Neuronal stem cell (in vitro differentiated cells): ENCODE results near the gene SLFN12.
"Not testable (repeated sequence)": the region's sequence is repeated elsewhere in the genome, so short reads cannot be mapped to it uniquely, and the experiment has no call there.

Source experiments
- DNase-seq: peaks from one replicate; pipeline ENCODE4 v3.0.0-alpha.2; 2013; ENCODE audit warnings: low spot score
- H2AFZ ChIP-seq: one replicate; pipeline ENCODE4 v1.6.1; 2013; ENCODE audit warnings: mild to moderate bottlenecking, low read length, inconsistent platforms
- H2AK5ac ChIP-seq: 2 replicates; pipeline ENCODE4 v1.6.1; 2013; ENCODE audit warnings: low read depth, mild to moderate bottlenecking, inconsistent platforms, low read length, moderate library complexity, mixed read lengths
- H2BK120ac ChIP-seq: 2 replicates; pipeline ENCODE4 v1.6.1; 2013; ENCODE audit warnings: low read depth, mild to moderate bottlenecking, inconsistent platforms, low read length, moderate library complexity, mixed read lengths
- H2BK12ac ChIP-seq: one replicate; pipeline ENCODE4 v1.6.1; 2013; ENCODE audit warnings: low read length, inconsistent platforms
- H2BK15ac ChIP-seq: 2 replicates; pipeline ENCODE4 v1.6.1; 2013; ENCODE audit warnings: mild to moderate bottlenecking, low read length, inconsistent platforms, mixed read lengths
- H2BK5ac ChIP-seq: one replicate; pipeline ENCODE4 v1.6.1; 2013; ENCODE audit warnings: inconsistent platforms, mild to moderate bottlenecking, low read length, moderate library complexity
- H3K14ac ChIP-seq: one replicate; pipeline ENCODE4 v1.6.1; 2013; ENCODE audit warnings: low read length, inconsistent platforms
- H3K18ac ChIP-seq: 2 replicates; pipeline ENCODE4 v1.6.1; 2013; ENCODE audit warnings: low read length, inconsistent platforms
- H3K23ac ChIP-seq: 2 replicates; pipeline ENCODE4 v1.6.1; 2013; ENCODE audit warnings: low read depth, mild to moderate bottlenecking, mixed read lengths, low read length, inconsistent platforms; ENCODE audit not compliant: poor library complexity
- H3K27ac ChIP-seq: replicated peaks from 3 replicates; pipeline ENCODE4 v1.5.1; 2013; ENCODE audit warnings: low read length, inconsistent platforms
- H3K27me3 ChIP-seq, 3 experiments: 2 replicates each; pipeline ENCODE4 v1.6.1; 2013; ENCODE audit warnings: low read length in 3 of 3, mild to moderate bottlenecking in 2 of 3, inconsistent platforms in 1 of 3, low read depth in 1 of 3, mixed read lengths in 1 of 3, moderate library complexity in 1 of 3; ENCODE audit not compliant: control insufficient read depth in 3 of 3, insufficient read depth in 3 of 3
- H3K36me3 ChIP-seq, 2 donors: replicated peaks in 1 of 2; 2 replicates each; pipeline ENCODE4 v1.6.1; 2013; ENCODE audit warnings: low read length in 2 of 2; ENCODE audit not compliant: control insufficient read depth in 2 of 2, insufficient read depth in 2 of 2
- H3K4ac ChIP-seq: 2 replicates; pipeline ENCODE4 v1.6.1; 2013; ENCODE audit warnings: inconsistent platforms, mild to moderate bottlenecking, low read length, moderate library complexity
- H3K4me1 ChIP-seq, 2 donors: 1 replicate in 1 of 2; 2 replicates in 1 of 2; pipeline ENCODE4 v1.6.1; 2013; ENCODE audit warnings: low read length in 2 of 2, low read depth in 1 of 2; ENCODE audit not compliant: control insufficient read depth in 2 of 2, insufficient read depth in 1 of 2
- H3K4me2 ChIP-seq: one replicate; pipeline ENCODE4 v1.6.1; 2013; ENCODE audit warnings: mild to moderate bottlenecking, low read length, inconsistent platforms; ENCODE audit not compliant: insufficient read depth, poor library complexity, severe bottlenecking
- H3K4me3 ChIP-seq, 2 donors: 2 replicates each; pipeline ENCODE4 v1.5.1; 2013; ENCODE audit warnings: low read length in 2 of 2, mild to moderate bottlenecking in 2 of 2, inconsistent platforms in 1 of 2, moderate library complexity in 1 of 2
- H3K79me1 ChIP-seq: one replicate; pipeline ENCODE4 v1.6.1; 2013; ENCODE audit warnings: low read depth, mild to moderate bottlenecking, inconsistent platforms, low read length, moderate library complexity
- H3K9ac ChIP-seq: one replicate; pipeline ENCODE4 v1.6.1; 2013; ENCODE audit warnings: mild to moderate bottlenecking, low read depth, low read length, inconsistent platforms; ENCODE audit not compliant: poor library complexity
- H3K9me3 ChIP-seq, 2 donors: replicated peaks in 1 of 2; 2 replicates each; pipeline versions ENCODE3 to v1.6.1; 2013; ENCODE audit warnings: low read length in 2 of 2, mild to moderate bottlenecking in 2 of 2, inconsistent platforms in 1 of 2, low read depth in 1 of 2, mixed read lengths in 1 of 2, moderate library complexity in 1 of 2; ENCODE audit not compliant: control insufficient read depth in 2 of 2, insufficient read depth in 1 of 2
- H4K8ac ChIP-seq: one replicate; pipeline ENCODE4 v1.6.1; 2013; ENCODE audit warnings: low read depth, mild to moderate bottlenecking, inconsistent platforms, low read length, moderate library complexity
- H4K91ac ChIP-seq: one replicate; pipeline ENCODE4 v1.6.1; 2013; ENCODE audit warnings: low read length, low read depth, mild to moderate bottlenecking, inconsistent platforms; ENCODE audit not compliant: poor library complexity
- WGBS, 2 donors: extraction: QIAGEN DNeasy Blood & Tissue Kit; methylation state at CpG; one replicate each; pipeline ENCODE4 v1.1.7; 2013; ENCODE audit warnings: missing lambda C conversion rate in 2 of 2, mixed read lengths in 1 of 2; ENCODE audit not compliant: insufficient read length in 2 of 2, insufficient replicate concordance in 1 of 2; ENCODE audit errors: extremely low coverage in 2 of 2; 5-methylcytosine and 5-hydroxymethylcytosine counted together

Gene SLFN12

DNA sequence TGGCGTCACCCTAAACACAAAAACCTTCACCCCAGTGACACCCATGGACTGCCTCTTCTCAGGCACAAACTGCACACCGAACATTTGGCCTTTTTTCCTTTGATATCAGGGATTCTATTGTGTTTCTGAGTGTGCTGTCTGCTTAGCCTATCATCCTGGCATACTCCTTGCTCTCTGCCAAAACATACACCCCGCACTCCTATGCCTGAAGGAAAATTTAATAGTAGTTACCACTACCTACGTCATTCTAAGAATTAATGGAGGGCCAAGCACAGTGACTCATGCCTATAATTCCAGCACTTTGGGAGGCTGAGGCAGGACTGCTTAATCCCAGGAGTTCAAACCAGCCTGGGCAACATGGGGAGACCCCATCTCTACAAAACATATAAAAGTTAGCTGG lies 36.2 kb upstream of the SLFN12 start:
- Histone ChIP-seq H3K23ac (no peak overlapping the region), H3K4me3 (no peak overlapping the region), H4K91ac (no peak overlapping the region), H3K4me1 (no peaks in the 10 kb centered on the region), H2BK120ac (no peak overlapping the region), H2BK15ac (no peak overlapping the region), H2AK5ac (no peak overlapping the region), H3K4me2 (no peak overlapping the region), H3K79me1 (no peaks in the 10 kb centered on the region), H2BK12ac (no peak overlapping the region), H3K18ac (no peak overlapping the region), H3K14ac (no peak overlapping the region), H3K9me3 (no peaks in the 10 kb centered on the region), H3K27me3 (peaks cover 0 to 17% (median 2%) of the 10 kb centered on the region in 3 experiments), H4K8ac (no peak overlapping the region), H2AFZ (no peak overlapping the region), H3K27ac (no peak overlapping the region), H3K4ac (no peak overlapping the region), H3K36me3 (no peaks in the 10 kb centered on the region), H2BK5ac (no peak overlapping the region), H3K9ac (no peak overlapping the region)
- DNase-seq, result no peak
- no CpG with 5 or more reads among the region's 4 CpGs for WGBS, 2 donors

DNA sequence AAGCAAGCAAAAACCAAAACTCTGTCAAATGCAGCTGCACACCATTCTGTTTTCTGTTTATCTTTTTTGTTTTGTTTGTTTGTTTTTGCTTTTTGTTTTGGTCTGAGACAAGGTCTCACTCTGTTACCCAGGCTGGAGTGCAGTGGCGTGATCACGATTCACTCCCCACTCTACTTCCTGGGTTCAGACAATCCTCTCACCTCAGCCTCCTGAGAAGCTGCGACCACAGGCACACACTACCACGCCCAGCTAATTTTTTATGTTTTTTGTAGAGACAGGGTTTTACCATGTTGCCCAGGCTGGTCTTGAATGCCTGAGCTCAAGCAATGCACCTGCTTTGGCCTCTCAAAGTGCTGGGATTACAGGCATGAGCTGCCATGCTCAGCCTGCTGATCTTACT lies 35.5 kb upstream of the SLFN12 start:
- Histone ChIP-seq H2BK15ac (no peak overlapping the region), H2BK12ac (no peak overlapping the region), H3K23ac (no peak overlapping the region), H4K91ac (no peak overlapping the region), H2BK5ac (no peak overlapping the region), H3K36me3 (no peaks in the 10 kb centered on the region), H3K4me2 (no peak overlapping the region), H3K14ac (no peak overlapping the region), H3K9ac (no peak overlapping the region), H2AFZ (no peak overlapping the region), H3K4me3 (no peak overlapping the region), H4K8ac (no peak overlapping the region), H3K18ac (no peak overlapping the region), H3K79me1 (no peaks in the 10 kb centered on the region), H2AK5ac (no peak overlapping the region), H2BK120ac (no peak overlapping the region), H3K4me1 (no peaks in the 10 kb centered on the region), H3K9me3 (no peaks in the 10 kb centered on the region), H3K4ac (no peak overlapping the region), H3K27ac (no peak overlapping the region), H3K27me3 (peaks cover 0 to 24% (median 5%) of the 10 kb centered on the region in 3 experiments)
- no peak for DNase-seq
- WGBS, 2 donors, result no CpG with 5 or more reads among the region's 4 CpGs

DNA sequence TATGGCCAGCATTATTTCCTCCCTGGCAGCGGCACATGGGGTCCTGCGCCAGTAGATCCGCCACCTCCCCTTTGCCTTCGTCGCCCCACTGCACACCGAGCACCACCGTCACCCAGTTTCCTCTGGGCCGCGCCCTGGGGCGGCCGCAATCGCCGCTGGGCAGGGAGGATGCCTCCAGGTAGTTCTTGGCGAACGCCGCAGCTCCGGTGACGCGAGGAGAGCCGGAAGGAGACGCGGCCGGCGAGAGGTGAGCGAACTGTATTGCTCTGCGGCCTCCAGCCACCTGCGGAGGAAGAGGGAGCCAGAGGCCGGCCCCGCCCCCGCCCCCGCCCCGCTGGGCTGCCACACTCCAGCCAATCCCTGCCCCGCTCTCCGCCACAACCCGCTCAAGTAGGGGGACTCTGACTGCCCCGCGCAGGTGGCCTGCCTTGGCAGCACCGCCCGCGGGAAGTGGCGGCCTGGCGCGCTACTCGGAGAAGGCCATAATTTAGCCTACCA lies 28.1 kb upstream of the SLFN12 start:
- Histone ChIP-seq H3K4ac (no peak overlapping the region), H2BK15ac (no peak overlapping the region), H3K14ac (peak overlapping the region; percentile 21), H4K8ac (no peak overlapping the region), H3K4me3 (peak overlapping the region in 1 of 2 donors; percentile 69), H2BK120ac (no peak overlapping the region), H3K9me3 (no peaks in the 10 kb centered on the region), H3K9ac (peak overlapping the region; percentile 60), H3K23ac (no peak overlapping the region), H3K4me2 (peak overlapping the region; percentile 62), H3K18ac (peak overlapping the region; percentile 87), H3K79me1 (no peaks in the 10 kb centered on the region), H4K91ac (no peak overlapping the region), H3K36me3 (no peaks in the 10 kb centered on the region), H2AK5ac (no peak overlapping the region), H2BK12ac (no peak overlapping the region), H3K27me3 (peaks cover 4 to 53% (median 21%) of the 10 kb centered on the region in 3 experiments), H3K27ac (no peak overlapping the region), H2AFZ (peak overlapping the region; percentile 59), H3K4me1 (peaks cover 0 to 3% of the 10 kb centered on the region in 2 donors), H2BK5ac (no peak overlapping the region)
- no CpG with 5 or more reads among the region's 44 CpGs for WGBS, 2 donors
- peak; percentile 50 for DNase-seq

DNA sequence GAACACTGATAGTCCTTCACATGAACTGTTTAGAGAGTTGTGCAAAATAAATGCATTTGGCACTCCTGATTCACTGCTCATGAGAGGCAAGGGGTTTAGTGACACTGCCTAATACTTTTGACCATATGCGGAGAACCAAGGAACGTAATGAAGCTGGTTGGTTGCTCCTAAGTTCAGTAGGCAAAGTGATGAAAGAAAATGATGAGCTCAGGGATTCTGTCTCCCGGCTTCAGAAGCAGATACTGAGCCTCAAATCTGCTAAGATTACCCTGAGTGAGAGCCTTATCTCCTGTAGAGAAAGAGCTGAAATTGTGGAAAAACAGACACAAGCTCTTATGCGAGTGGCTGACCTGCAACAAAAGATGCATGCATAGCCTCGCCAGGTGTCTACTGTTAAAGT lies 21.7 kb upstream of the SLFN12 start:
- H3K27me3 ChIP-seq, result peaks cover 8 to 52% (median 20%) of the 10 kb centered on the region in 3 experiments
- H2BK5ac ChIP-seq, result not testable (repeated sequence)
- no CpG with 5 or more reads among the region's 5 CpGs for WGBS, 2 donors

More for the DNA sequence above, 21.7 kb upstream of the SLFN12 start:
- not testable (repeated sequence) for DNase-seq, H3K4me2 ChIP-seq, H2BK120ac ChIP-seq, H3K4ac ChIP-seq, H3K79me1 ChIP-seq, H4K8ac ChIP-seq, H3K9me3 ChIP-seq, H2BK15ac ChIP-seq, H2AK5ac ChIP-seq, H3K14ac ChIP-seq, H3K23ac ChIP-seq, H3K18ac ChIP-seq, H3K4me3 ChIP-seq, H2BK12ac ChIP-seq, H3K4me1 ChIP-seq, H3K27ac ChIP-seq, H3K36me3 ChIP-seq, H4K91ac ChIP-seq, H2AFZ ChIP-seq, H3K9ac ChIP-seq
